NCI-H1105 (cell line): ENCODE measurements around the gene FBXW9.
A peak's percentile ranks its signal among the peaks of the same experiment; 100 is the strongest.
"Not testable (repeated sequence)": the region's sequence is repeated elsewhere in the genome, so short reads cannot be mapped to it uniquely, and the experiment has no call there.

Experiments used
- DNase-seq: peaks from one replicate; lab custom pipeline; 2025; lab: John Stamatoyannopoulos, UW

Gene FBXW9

GRCh38 chr19:12715102-12715501 is 18.7 kb upstream of the FBXW9 start:
- no peak for DNase-seq

DNA sequence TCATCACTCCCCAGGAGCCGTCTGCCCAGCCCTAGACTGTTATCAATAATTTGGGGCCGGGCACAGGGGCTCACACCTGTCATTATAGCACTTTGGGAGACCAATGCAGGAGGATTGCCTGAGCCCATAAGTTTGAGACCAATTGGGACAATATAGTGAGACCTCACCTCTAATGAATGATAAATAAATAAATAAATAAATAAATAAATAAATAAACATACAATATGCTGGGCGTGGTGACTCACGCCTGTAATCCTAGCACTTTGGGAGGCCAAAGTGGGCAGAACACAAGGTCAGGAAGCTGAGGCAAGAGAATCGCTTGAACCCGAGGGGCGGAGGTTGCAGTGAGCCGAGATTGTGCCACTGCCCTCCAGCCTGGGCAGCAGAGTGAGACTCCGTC is 16.9 kb upstream of the FBXW9 start:
- DNase-seq: not testable (repeated sequence)

GRCh38 chr19:12712077-12712476 is 15.6 kb upstream of the FBXW9 start:
- not testable (repeated sequence) for DNase-seq

DNA sequence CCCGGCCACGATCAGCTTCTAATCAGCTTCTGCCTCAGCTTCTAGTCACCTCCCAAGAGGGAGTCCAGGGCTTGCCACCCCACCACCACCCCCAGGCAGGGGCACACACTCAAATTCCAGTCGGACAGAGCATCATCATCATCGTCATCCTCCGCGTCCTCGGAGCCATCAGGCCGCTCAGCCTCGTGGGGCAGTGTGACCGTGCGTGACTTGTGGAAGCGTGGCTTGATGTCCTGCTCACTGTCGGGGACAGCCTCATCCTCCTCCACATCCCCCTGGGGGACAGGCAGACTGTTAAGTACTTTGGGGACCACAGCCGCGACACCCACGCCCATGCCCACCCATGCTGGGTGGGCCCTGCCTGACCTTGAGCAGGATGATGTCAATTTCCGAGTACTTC is 14.8 kb upstream of the FBXW9 start:
- no peak for DNase-seq

- DNase-seq: no peak
Observed at GRCh38 chr19:12708641-12709040, 12.2 kb upstream of the FBXW9 start.

DNA sequence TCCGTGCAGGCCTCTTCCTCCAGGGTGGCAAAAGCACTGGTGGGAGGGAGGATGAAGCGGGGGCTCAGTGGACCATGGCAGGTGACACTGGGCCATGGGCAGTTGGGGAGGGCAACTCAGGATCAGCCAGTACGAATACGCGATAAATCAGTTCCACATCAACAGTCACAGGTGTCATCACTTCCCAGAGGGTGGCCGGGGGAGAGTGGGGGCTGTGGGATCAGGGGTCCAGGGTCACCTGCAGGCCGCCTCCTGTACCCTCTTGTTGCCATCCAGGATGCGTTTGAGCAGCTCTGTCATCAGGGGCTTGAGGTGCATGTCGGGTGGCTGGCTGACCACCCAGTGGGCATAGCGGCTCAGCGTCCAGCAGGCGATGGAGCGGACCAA is 9.9 kb upstream of the FBXW9 start:
- DNase-seq: no peak

DNA sequence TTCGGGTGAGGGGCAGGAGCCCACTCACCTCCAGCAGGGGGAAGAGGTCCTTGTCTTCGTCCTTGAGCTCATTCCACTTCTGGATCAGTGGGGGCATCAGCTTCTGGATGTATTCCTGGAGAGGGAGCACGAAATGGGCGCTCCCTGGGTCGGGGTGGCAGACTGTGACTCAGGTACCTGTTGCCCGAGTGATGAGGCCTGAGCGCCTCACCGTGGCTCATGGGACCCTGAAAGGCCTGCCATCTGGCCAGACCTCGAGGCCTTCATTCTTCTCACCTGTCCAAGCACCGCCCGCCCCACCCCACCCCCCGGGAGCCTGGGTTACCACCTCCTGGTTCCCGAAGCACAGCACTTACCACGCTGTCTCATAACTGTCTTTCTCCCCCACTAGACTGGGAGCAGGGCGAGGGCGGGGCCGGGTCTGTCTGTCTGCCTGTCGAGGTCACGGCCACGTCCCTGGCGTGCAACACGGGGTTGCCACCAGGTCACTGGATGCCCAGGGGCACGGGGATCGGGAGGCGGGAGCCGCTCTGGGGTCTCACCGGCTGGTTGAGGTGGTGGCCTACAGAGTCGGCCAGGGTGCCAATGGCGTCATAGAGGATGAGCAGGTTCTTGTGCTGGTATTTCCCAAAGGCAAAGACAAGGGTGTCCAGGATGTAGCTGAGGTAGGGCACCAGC is 9.4 kb upstream of the FBXW9 start:
- no peak for DNase-seq

DNA sequence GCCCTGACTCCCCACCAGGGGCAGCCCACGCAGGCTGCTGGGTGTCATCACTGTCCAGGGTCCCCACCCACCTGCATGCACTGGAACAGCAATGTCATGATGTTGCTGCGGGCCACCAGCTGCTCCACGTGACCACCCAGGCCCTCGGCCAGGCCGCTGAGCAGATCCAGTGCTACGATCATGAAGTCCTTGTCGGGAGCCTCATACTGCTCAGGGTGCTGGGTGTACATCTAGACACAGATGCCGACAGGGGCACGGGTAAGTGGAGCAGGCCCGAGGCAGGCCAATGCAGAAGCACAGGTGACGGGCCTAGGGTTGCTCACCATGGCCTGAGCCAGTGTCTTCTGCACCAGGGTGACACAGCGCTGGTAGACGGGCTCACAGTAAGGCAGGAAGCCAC is 8.7 kb upstream of the FBXW9 start:
- no peak for DNase-seq

GRCh38 chr19:12703046-12703445 is 6.6 kb upstream of the FBXW9 start:
- DNase-seq: peak; percentile 33

- no peak for DNase-seq
Observed at GRCh38 chr19:12701596-12702282, 5.3 kb upstream of the FBXW9 start.

- no peak for DNase-seq
Observed at GRCh38 chr19:12698138-12698537, 1.7 kb upstream of the FBXW9 start.

DNA sequence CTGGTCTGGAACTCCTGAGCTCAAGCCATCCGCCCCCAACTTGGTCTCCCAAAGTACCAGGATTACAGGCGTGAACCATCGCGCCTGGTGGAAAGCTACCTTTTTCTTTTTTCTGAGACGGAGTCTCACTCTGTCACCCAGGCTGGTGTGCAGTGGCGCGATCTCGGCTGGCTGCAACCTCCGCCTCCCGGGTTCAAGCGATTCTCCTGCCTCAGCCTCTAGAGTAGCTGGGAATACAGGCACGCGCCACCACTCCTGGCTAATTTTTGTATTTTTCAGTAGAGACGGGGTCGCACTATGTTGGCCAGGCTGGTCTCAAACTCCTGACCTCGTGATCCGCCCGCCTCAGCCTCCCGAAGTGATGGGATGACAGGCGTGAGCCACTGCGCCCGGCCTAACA is 994 bp upstream of the FBXW9 start:
- DNase-seq: not testable (repeated sequence)

DNA sequence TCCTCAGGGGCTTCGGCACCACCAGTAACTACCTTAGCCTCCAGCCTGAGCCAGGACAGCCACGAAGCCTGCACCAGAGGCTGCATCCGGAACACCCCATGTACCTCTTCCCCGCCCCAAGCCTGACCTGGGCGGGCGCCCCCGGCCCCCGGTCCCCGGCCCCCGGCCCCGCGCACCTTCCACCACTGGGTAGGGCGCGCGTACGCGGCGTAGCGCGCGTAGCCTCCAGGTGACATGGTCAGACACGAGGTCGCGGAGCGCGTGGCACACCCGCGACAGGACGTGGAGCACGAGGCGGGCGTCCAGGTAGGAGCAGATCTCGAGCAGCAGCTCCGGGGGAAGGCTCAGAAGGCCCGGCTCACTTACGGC is 450 bp downstream of the FBXW9 start:
- no peak for DNase-seq

DNA sequence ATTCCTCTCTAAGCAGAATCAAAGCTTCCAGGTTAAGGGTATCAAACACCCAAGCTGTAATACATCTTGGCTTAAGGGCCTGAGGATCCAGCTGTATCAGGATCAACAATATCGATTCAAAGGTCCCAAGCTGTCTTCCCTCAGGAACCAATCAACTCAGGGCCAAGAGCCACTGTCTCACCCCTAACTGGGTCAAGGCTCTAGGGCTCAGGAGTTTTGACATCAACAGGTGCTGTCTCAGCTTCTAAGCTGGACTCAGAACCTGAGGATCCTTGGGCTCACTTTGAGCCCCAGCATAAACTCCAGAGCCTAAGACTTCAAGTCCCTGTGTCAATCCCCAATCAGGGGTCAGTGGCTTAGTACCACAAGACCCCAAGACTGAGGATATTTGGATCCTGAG is 917 bp downstream of the FBXW9 start:
- no peak for DNase-seq

DNA sequence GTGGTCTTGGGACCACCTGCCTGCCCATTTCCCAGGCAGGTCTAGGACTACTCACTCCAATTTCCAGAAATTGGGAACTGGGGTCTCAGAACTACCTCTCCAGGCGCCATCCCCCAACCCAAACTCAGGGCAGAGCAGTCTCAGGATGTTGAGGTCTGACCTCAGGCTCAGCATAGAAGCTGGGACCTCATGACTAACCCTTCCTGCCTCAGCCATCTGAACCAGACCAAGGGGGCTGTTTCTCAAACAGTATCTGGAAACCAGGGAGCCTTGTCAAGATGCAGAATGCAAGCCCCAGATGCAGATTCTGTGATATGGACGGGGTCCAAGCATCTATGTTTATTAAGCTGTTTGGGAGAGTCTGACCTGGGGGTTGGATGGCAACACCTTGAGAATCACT is 1.3 kb downstream of the FBXW9 start:
- no peak for DNase-seq

DNA sequence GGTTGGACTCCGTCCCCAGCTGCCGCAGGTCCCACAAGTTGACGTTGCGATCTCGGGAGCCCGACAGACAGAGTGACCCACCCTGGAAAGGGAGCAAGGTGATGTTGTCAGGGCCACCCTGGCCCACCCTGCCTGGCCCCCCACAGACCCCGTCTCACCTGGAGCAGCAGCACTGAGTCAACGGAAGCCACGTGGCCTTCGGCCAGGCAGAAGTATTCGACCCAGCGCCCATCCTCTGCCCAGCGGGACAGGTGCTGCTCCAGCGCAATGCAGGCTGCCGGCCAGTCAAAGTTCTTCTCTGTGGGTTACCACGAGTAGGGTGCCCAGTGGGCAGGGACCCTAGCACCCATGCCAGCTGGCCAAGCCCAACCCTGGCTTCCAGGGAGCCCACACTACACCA is 1.8 kb downstream of the FBXW9 start:
- DNase-seq: no peak

GRCh38 chr19:12692960-12693359 is 3.5 kb downstream of the FBXW9 start:
- DNase-seq: no peak

- DNase-seq: no peak
Observed at GRCh38 chr19:12689581-12690216, 6.7 kb downstream of the FBXW9 start.

- no peak for DNase-seq
Observed at GRCh38 chr19:12689012-12689411, 7.4 kb downstream of the FBXW9 start.

DNA sequence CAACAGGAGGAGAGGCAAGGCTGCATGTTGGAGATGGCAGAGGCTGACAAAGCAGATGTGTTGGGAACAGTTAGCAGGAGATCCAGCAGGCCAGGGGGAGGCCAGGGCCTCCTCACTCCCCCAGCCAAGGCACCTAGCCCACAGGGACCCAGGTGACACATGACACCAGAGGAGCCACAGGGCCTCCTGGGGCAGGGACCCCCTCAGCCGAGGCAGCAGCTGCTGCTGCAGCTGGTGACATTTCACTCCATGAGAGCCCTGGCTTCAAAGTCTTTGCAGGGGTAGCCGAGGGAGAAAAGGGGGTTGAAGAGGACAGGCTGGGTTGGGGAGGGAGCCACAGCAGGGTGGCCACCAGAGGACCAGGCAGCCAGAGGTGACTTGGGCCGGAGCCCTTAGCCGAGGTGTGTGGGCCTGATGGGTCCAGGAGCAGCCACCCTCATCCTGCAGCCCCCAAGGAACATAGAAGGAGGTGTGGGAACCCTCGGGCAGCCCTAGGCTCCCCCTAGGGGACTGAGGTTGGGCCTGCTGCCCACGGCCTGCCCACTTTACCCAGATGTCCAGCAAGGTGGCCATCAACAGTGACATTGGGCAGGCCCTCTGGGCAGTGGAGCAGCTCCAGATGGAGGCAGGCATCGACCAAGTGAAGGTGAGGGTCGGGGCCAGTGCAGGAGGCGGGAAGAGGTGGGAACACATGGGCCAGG is 8.8 kb downstream of the FBXW9 start, which contains the start of gene GNG14:
Gene GNG14, plus strand, starts transcription at position 503 of the 701 bp plus-strand sequence. Its CDS starts 51 bp downstream, at position 554.
- DNase-seq: no peak

DNA sequence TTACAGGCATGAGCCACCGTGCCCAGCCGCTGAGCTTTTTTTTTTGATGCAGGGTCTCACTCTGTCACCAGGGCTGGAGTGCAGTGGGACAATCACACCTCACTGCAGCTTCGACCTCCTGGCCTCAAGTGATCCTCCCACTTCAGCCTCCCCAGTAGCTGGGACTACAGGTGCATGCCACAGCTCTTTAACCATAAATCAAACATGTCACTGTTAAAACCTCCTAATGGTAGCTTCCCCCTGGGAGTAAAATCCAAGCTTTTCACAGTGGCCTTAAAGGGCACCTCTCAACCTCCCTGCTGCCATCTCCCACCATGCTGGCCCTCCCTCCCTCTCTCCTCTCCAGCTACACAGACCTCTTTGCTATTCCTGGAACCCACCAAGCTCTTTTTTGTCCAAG is 10.6 kb downstream of the FBXW9 start:
- no peak for DNase-seq

DNA sequence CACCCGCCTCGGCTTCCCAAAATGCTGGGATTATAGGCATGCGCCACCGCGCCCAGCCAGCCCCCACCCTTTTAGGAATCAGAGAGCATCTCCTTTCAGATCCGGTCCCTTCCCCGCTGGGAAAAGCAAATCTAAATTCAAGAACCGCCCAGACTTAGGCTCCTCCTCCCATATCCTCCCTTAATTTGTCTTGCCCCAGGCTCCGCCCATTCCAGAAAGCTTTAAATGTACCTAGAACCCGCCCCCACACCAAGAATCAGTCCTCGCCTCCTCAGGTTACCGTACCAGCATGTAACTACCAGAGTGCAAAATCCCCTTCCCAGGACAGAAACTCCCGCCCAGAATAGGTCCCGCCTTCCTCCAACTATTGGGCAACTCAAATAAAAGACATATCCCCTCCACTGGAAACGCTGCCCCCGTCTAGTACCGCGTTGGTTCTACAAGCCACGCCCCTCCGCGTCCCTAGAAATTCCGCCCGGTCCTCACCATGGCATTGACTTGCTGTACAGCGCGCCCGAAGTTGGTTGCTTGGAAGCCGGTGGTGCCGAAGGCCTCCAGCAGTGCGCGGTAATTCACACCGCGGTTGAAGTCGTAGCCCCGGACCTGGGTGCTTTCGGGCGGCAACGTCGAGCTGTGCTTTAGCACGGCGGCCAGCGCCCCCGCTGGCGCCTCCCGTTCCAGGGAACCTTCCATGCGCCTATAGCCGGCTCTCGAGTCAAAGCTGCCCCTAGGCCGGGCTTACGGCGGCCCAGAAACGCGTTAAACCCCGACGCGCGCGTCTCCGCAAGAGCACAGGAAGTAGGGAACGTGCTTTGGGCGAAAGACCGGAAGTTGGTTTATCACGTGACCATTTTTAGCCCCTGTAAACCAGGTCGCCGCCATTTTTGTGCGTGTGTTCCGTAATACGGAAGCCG is 15.1 kb downstream of the FBXW9 start, which contains the start of gene DHPS:
Gene DHPS, minus strand, starts transcription at position 807 of the 914 bp plus-strand sequence. Its CDS starts 114 bp downstream, at position 693.
- peak; percentile 96 for DNase-seq
